ENCODE measurements around the gene MYH15. TPM values are rescaled to one million over a fixed set of nuclear protein-coding genes. Genes with fewer than 3 reads are reported as not detected.

Gene MYH15
- total RNA-seq, 1 donor from 2014 or later, result 0.09 TPM

DNA sequence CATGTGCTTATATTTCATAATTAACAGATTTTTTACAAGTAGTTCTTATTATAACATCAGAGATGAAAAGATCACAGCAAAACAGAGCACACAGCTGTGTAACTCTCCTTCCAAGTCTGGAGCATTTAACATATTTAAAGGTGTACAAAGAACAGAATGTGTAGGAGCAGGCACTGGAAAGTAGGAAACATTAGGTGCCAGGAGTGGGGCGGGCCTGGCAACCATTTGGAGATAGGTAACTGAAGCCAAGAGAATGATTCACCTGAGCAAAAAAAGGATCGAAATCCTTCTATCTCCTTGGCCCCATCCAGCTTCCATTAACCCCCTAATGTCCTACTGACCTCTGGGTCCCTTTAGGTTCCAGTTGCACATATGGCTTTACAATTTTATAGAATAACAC, 2.3 kb upstream of the MYH15 start:
- DNase-seq, result no peak
- intact Hi-C loops (cut with micrococcal nuclease), result no loop called here
- POLR2A ChIA-PET, result no interaction called here
- no peak overlapping the region for H3K4me3 Mint-ChIP-seq
- CTCF ChIA-PET, result no interaction called here
- no peak overlapping the region for H3K27ac Mint-ChIP-seq
- no peaks in the 10 kb centered on the region for H3K27me3 Mint-ChIP-seq
- no peaks in the 10 kb centered on the region for H3K4me1 Mint-ChIP-seq
- no peak for ATAC-seq (ENCODE audit: low read depth)
- no peaks in the 10 kb centered on the region for H3K9me3 Mint-ChIP-seq
- H3K36me3 Mint-ChIP-seq (ENCODE audit: low read depth), result no peaks in the 10 kb centered on the region
- TF ChIP-seq, protein P1, sequence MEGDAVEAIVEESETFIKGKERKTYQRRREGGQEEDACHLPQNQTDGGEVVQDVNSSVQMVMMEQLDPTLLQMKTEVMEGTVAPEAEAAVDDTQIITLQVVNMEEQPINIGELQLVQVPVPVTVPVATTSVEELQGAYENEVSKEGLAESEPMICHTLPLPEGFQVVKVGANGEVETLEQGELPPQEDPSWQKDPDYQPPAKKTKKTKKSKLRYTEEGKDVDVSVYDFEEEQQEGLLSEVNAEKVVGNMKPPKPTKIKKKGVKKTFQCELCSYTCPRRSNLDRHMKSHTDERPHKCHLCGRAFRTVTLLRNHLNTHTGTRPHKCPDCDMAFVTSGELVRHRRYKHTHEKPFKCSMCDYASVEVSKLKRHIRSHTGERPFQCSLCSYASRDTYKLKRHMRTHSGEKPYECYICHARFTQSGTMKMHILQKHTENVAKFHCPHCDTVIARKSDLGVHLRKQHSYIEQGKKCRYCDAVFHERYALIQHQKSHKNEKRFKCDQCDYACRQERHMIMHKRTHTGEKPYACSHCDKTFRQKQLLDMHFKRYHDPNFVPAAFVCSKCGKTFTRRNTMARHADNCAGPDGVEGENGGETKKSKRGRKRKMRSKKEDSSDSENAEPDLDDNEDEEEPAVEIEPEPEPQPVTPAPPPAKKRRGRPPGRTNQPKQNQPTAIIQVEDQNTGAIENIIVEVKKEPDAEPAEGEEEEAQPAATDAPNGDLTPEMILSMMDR (IDR thresholded peaks at IDR 0.05), result no peak

DNA sequence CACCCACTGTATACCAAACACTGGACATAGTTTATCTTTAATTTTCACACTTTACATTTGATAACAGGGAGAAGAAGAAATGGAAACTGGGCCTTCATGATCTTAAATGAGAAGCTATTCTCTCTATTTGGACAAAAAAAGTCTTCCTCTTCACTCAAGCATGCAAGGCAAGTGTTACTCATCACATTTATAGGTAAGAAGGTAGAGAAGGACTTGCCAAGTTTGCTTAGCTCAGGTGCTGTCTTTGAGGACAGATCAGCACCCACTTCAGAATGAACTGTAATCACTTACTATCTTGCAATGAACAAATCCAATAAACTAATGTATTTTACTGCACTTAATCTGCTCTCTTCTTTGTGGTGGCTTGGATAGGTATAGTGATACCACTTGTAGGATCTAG, 1.1 kb upstream of the MYH15 start:
- CTCF ChIA-PET, result no interaction called here

DNA sequence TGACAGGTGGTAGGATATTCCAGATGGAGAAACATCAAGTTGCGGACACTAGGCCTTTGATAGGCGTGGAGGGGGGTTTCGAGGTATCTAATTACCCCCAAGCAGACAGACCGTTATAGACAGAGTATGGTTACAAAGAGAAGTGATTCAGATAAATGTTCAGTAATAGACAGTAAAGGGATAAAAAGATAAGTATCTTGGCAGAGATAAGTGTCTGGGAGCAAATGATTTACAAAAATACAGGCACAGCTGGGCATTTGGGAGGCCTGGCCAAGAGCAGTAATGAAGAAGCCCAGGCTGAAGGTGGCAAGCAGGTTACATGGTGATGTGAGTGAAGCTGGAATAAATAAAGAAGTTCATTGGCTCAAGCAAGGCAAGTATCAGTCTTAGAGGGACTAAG, 659 bp upstream of the MYH15 start:
- no peak for DNase-seq
- TF ChIP-seq, protein P1 (IDR thresholded peaks at IDR 0.05), result no peak
- Mint-ChIP-seq H3K27ac (no peak overlapping the region), H3K4me1 (no peaks in the 10 kb centered on the region), H3K9me3 (no peaks in the 10 kb centered on the region), H3K4me3 (no peak overlapping the region), H3K36me3 (ENCODE audit: low read depth) (no peaks in the 10 kb centered on the region), H3K27me3 (no peaks in the 10 kb centered on the region)
- POLR2A ChIA-PET, result no interaction called here
- intact Hi-C loops (cut with micrococcal nuclease), result no loop called here
- CTCF ChIA-PET, result no interaction called here
- ATAC-seq (ENCODE audit: low read depth), result no peak

More for the DNA sequence above, 1.1 kb upstream of the MYH15 start:
- POLR2A ChIA-PET, result no interaction called here
- no peaks in the 10 kb centered on the region for H3K9me3 Mint-ChIP-seq
- ATAC-seq (ENCODE audit: low read depth) (no peak), DNase-seq (no peak)
- no peaks in the 10 kb centered on the region for H3K27me3 Mint-ChIP-seq
- no peaks in the 10 kb centered on the region for H3K4me1 Mint-ChIP-seq
- H3K4me3 Mint-ChIP-seq, result no peak overlapping the region
- no peak overlapping the region for H3K27ac Mint-ChIP-seq
- TF ChIP-seq, protein P1 (IDR thresholded peaks at IDR 0.05), result no peak
- H3K36me3 Mint-ChIP-seq (ENCODE audit: low read depth), result no peaks in the 10 kb centered on the region
- intact Hi-C loops (cut with micrococcal nuclease), result no loop called here

DNA sequence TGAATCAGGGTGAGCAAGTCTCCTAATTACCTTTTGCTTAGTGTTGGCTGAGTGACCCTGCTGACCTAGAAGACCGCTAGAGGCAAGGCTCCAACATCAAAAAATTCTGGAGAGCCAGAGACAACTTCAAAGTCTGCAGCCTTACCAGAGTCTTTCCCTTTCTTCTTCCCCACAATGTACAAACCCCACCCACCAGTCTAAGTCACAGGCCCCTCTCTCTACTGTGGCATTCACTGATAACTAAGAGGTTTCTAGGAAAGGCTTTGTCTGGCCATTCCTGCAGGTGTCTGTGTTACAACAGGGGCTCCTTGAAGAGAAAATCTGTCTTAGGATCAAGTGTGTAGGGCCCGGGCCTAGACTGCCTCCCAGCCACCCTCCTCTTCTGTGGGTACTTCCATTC, 525 bp downstream of the MYH15 start:
- H3K9me3 Mint-ChIP-seq, result no peaks in the 10 kb centered on the region
- H3K27me3 Mint-ChIP-seq, result no peaks in the 10 kb centered on the region
- ChIA-PET POLR2A (no interaction called here), CTCF (no interaction called here)
- H3K36me3 Mint-ChIP-seq (ENCODE audit: low read depth), result no peaks in the 10 kb centered on the region
- no peak overlapping the region for H3K4me3 Mint-ChIP-seq
- H3K4me1 Mint-ChIP-seq, result no peaks in the 10 kb centered on the region
- H3K27ac Mint-ChIP-seq, result no peak overlapping the region
- DNase-seq (no peak), ATAC-seq (ENCODE audit: low read depth) (no peak)
- intact Hi-C loops (cut with micrococcal nuclease), result no loop called here
- TF ChIP-seq, protein P1 (IDR thresholded peaks at IDR 0.05), result no peak

DNA sequence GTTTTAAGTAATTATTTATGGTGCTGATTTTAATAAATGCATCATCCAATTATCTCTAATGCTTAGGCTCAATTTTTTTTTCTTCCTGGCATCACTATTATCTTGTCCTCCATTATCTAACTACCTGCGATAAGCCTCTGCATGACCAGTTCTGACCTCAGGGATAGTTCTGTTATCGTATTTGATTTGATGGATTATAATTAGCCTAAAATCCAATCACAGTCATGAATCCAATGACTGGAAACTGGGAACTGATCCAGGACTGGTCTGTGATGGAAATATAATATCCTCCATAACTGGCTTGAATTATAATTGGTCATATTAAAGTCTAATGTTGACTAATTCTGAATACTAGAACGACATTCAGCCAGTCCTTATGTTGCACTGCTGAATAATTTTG, 1.1 kb downstream of the MYH15 start:
- Mint-ChIP-seq H3K27me3 (no peaks in the 10 kb centered on the region), H3K9me3 (no peaks in the 10 kb centered on the region), H3K36me3 (ENCODE audit: low read depth) (no peaks in the 10 kb centered on the region), H3K4me3 (no peak overlapping the region), H3K27ac (no peak overlapping the region), H3K4me1 (no peaks in the 10 kb centered on the region)
- ChIA-PET POLR2A (no interaction called here), CTCF (no interaction called here)
- ATAC-seq (ENCODE audit: low read depth), result no peak
- no peak for DNase-seq
- TF ChIP-seq, protein P1 (IDR thresholded peaks at IDR 0.05), result no peak
- intact Hi-C loops (cut with micrococcal nuclease), result no loop called here
